HG03378 (cell line): ENCODE results near the gene C2CD4B.

Source experiments
- ATAC-seq: cut with Tn5 transposase; IDR thresholded peaks from one replicate; pipeline ENCODE4 v1.9.1; 2021; ENCODE audit warnings: mild to moderate bottlenecking, moderate library complexity; ENCODE audit not compliant: unreplicated experiment

C2CD4B gene, protein sequence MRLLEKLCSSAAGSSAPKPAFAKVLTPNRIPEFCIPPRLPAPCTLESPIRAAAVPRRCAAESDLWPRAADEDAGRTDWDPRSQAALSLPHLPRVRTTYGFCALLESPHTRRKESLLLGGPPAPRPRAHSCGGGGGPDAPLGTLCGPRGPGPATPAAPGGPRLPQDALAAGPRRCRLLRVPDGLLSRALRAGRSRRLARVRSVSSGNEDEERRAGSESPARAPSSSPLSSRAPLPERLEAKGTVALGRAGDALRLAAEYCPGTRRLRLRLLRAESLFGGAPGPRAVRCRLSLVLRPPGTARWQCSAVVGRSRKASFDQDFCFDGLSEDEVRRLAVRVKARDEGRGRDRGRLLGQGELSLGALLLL

DNA sequence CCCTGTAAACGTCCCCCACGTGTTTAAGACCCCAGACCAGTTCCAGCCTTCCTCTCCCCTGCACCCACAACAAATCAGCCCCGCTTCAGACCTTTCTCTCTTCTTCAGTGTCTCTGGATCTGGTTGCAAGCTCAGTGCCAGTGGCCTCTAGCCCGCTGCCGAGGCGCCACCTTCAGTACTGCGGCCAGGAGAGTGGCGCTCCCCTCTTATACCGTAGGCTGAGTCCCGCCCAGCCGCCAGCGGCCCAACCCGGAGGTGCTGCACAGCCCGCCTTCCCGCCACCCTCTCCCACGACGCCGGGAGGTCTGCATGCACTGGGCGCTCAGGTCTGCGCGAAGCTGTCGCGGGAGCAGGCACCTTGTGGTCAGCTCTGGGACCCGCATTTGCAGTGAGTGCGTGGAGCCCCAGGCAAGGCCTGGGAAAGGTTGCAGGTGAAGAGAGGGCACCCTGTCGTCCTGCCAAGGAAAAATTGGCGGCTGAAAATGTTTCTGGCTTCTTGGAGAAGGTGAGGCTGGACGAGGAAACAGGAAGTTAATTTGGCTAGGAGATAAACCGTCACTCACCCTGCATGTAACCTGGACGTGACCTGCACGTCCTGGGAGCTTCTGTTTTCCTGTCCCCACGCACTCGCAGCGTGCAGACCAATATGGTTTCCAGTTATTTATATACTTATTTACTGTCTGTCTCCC lies at the start of gene C2CD4B:
Gene C2CD4B, minus strand, starts transcription at position 182 of the 689 bp plus-strand sequence. CDS start 301 bp downstream, outside the sequence.
- no peak for ATAC-seq

DNA sequence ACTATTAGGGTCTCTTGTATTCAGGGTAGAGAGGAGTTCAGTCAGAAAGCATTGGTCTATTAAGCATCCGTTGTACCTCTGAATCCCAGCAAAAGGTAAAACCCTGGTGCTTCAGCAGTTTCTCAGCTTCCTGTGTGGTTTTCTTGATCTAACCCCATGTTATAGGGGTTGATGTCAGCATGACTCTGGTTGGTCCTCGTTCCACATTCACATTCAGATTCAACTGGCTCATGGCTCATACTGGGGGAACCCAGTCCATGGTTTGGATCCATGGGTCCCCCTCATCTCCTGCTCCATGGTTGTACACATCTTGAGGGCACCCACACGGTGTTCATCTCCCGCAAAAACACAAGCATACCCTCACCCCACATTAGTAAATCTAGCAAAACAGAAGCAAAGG lies 47.7 kb upstream of the C2CD4B start:
- ATAC-seq, result no peak

DNA sequence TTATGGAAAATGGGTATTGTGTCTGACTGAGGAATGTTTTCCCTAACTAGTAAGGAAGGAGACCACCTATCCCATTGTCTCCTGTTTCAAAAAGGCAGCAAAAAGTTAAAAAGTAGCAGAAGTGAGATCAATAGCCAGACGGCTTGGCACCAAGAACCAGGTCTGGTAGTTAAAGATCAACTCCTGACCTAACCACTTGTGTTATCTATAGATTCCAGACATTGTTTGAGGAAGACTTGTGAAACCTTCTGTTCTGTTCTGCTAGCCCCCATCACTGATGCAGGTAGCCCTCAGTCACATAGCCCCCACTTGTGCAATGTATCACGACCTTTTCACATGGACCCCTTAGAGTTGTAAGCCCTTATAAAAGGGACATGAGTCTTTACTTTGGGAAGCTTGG lies 46.3 kb upstream of the C2CD4B start:
- no peak for ATAC-seq

DNA sequence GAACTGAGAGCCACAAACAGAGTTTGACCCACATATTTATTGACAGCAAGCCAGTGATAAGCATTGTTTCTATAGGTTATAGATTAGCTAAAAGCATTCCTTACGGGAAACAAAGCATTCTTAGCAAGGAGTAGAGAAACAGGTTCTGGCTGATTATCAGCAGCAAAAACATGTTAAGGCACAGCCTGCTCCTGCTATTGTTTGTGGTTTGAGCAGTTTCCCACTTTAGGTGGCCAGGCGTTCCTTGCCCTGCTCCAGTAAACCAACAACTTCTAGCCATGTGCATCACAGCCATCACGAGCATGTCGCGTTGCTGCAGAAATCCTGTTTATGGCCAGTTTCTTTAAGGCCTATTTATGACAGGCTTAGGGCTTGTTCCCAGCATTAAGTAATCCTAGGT lies 44.7 kb upstream of the C2CD4B start:
- ATAC-seq, result no peak

DNA sequence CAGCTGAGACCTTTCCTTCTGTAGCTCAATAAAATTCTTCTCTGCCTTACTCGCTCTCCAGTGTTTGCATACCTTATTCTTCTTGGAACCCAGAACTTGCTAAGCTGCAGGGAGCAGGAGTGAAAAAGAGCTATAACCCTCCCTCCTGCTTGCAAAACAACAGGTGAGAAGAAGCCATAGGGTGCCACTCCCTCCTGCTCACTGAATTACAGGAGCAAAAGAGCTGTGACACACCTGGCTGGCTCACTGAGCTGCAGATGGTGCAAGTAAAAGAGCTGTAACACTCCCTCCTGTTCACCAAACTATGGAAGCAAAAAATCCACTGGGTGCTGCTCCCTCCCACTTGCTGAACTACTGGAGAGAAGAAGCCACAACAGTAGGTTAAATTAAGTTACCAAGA lies 44.2 kb upstream of the C2CD4B start:
- no peak for ATAC-seq

DNA sequence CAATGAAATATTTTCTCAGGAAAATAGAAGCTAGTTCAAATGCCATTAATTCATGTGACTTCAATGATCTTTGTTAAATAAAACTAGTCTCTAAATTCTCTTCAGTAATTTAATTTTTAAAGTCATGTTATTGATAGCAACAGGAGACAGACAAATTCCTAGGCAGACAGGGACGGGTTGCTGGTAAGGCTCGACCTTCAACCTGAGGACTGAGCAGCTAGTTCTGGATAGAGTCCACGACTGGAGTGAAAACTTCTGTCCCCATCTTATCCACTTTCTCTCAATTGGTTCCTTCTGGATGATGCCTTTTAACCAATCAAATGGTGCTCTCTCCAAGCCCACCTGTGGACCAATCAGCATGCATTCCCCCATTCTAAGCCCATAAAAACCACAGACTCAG lies 43.8 kb upstream of the C2CD4B start:
- ATAC-seq, result no peak

DNA sequence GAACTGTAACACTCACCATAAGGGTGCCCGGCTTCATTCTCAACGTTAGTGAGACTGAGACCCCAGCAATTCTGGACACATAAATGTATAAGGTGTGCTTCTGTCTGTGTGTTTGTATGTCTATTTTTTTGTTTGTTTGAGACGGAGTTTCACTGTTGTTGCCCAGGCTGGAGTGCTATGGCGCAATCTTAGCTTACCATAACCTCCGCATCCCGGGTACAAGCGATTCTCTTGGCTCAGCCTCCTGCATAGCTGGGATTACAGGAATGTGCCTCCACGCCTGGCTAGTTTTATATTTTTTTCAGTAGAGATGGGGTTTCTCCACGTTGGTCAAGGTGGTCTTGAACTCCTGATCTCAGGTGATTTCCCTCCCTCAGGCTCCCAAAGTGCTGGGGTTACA lies 43.3 kb upstream of the C2CD4B start:
- no peak for ATAC-seq

DNA sequence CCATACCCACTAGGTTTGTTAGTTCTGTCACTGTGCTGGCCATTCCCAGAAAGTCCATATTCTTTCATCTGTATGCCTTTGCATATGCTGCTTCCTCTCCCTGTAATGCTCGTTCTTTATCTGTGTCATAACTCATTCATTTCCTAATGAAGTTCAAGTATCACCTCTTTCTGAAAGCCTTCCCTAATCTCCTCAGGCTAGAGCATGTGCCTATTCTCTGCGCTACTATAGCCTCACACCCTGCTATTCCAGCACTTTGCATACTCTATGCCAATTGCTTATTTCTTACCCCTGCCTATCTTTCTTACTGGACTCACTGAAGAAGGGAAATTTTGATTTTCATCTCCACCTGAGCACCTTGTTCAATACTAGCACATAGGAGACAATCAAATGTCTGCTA lies 25.6 kb upstream of the C2CD4B start:
- ATAC-seq, result no peak

DNA sequence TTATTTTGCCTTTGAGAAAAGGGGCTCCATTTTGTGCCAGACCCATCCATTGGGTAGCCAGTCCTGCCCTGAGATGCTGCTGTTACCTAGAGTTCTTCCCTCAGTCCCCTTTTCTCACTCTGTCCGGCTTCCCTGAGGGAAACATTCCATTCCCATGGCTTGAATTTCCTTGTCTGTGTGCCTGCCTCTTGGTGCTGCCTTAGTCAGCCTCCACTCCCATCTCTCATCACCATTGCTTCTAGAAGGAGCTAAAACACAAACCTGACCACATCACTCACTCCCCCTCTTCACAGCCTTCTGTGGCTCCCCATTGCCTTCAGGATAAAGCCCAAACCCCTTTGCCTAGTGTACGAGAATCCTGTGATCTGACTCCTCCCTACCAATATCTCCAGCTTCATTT lies 25.2 kb upstream of the C2CD4B start:
- ATAC-seq, result no peak

DNA sequence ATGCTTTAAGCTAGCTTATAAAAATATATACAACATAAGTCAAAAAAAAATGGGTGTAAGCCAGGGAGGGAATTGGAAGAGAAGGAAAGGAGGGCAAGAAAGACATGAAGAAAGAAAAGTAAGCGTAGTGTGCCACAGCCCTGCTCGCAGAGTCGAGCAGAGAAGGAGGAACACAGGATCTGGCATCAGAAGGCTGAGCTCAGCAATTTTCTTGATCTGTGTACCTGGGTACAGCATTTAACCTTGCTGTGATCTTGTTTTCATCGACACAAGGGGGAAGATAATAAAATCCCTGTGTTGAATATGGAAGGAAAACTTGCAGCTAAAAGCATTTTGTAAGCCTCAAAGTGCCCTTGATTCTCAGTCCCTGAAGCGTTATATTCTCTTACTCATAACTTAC lies 23.7 kb upstream of the C2CD4B start:
- no peak for ATAC-seq

DNA sequence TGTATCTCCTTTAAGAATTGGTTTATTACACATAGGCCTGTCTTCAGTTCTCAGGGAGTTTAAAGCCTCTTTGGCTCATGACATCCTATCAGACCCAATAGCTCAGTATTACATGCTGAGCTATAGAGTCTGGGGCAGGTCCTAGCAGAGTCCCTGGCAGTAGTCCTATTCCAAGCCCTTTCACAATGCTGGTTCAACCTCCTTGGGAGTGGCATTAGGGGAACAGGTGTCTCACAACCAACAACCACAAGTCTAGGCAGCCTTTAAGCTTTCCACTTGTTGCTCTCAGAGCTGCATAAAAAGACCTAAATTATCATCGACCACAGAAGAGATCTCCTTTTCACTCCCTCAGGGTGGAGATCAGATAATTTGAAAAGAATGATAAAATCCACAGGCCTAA lies 22.8 kb upstream of the C2CD4B start:
- ATAC-seq, result no peak

DNA sequence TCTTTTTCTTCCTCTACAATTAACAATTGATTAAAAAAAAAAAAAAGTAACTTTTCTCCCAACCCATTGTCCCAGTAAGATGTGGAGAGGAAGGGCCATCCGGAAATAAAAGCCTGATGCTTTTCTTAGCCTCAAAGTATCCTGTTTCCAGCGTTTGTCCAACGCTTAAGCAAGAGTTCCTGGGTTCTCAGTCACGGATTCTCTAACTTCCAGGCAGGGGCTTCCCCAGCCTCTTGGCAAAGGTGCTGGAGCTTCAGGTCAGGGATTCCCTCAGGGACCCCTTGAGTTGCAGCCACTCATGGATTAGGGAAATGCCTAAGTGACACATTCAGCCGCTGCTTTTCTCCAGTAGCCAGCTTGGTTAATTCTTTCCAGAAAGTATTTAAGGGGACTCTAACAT lies 22.3 kb upstream of the C2CD4B start:
- ATAC-seq, result no peak

DNA sequence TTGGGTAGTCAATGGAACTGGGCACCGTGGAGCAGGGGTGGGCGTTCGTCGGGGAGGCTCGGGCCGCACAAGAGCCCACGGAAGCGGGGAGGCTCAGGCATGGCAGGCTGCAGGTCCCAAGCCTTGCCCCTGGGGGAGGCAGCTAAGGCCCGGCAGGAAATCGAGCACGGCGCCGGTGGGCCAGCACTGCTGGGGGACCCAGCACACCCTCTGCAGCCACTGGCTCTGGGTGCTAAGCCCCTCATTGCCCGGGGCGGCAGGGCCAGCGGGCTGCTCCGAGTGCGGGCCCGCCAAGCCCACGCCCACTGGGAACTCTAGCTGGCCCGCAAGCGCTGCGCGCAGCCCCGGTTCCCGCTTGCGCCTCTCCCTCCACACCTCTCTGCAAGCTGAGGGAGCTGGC lies 21.5 kb upstream of the C2CD4B start:
- ATAC-seq, result no peak

DNA sequence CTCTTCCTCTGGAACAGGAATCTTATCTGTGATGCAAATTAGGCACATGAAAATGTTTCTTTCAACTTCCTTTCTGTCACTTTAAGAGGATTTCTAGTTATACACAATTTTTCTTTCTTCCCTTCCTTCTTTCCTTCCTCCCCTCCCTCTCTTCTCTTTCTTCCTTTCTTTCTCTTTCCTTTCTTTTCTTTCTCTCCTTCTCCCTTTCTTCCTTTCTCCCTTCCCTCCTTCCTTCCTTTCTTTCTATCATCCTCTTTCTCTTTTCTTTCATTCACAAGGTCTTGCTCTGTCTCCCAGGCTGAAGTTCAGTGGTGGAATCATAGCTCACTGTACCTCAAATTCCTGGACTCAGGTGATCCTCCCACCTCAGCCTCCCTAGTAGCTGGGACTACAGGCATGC lies 18.0 kb upstream of the C2CD4B start:
- no peak for ATAC-seq

DNA sequence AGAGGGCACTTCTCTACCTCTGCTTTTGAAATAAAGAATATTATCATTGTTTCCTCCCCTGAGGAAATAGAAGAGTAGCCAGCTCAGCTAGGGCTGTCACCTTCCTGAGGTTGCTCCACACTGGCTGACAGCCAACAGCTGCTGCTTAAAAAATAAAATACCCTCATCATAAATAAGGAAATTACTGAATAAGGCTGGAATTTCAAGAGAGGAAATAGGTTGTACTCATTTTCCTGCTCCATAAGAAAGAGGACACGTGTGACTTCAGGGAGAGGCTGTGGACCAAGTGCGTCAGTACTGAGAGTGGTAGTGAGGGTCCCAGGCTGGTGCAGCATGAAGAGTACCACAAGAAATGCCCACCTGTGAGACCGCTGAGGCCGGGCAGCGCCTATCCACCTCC lies 8.1 kb upstream of the C2CD4B start:
- ATAC-seq, result no peak

DNA sequence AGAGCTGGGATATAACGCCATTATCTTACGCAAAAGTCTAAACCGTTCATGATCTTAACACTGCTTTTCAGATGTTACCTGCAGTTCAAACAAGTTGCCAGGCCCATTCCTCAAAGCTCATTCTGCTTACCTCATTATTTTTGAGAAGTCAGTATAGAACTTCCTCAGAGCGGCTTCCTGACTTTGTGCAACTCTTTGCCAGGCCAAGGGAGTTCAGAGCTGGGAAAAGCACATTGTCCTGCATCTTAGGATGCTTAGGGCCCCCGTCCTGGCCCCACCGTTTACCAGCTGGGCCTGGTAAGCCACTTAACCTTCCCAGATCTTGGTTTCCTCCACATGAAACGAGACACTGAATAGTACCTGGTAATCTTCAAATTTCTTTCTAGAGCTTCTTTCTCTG lies 6.8 kb upstream of the C2CD4B start:
- ATAC-seq, result no peak

DNA sequence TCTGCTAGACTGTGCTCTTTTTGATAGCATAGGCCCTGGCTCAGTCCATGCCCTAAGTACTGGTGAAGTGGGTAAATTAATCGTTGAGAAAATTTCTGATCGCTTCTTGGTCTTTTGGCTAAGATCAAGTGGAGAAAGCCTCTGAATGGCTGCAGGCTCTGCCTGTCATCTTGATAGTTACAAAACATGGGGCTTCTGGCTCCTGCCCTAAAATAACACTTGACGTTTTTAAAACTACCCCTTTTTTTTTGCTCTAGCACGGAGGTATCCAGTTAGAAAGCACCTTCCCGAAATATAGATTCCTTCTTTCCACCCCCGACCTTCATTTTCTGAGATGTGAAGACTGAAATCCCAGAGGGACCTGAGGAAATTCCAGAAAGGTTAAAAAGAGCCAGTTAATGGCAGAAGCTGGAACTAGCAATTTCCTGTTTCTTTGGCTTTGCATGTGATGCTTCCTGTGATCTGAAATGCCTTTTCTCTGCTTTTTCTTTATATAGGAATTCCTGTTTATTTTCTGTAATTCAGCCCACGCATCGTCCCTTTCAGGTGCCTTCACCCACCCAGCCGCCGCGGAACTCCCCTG lies 799 bp upstream of the C2CD4B start:
- ATAC-seq, result no peak

DNA sequence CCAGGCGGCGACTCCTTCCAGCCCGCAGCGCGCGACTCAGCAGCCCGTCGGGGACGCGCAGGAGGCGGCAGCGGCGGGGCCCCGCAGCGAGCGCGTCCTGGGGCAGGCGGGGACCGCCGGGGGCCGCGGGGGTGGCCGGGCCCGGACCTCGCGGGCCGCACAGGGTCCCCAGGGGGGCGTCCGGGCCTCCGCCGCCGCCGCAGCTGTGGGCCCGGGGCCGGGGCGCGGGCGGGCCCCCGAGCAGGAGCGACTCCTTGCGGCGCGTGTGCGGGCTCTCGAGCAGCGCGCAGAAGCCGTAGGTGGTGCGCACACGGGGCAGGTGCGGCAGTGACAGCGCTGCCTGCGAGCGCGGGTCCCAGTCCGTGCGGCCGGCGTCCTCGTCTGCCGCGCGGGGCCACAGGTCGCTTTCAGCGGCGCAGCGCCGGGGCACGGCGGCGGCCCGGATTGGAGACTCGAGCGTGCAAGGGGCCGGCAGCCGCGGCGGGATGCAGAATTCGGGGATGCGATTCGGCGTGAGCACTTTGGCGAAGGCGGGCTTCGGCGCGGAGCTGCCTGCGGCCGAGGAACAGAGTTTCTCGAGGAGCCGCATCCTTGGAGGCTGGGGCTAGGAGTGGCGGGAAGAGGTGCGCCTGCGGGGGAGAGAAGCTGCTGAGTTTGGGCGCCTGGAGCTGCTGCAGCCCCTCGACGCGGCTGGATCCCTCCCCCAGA lies 535 bp downstream of the C2CD4B start:
- no peak for ATAC-seq

DNA sequence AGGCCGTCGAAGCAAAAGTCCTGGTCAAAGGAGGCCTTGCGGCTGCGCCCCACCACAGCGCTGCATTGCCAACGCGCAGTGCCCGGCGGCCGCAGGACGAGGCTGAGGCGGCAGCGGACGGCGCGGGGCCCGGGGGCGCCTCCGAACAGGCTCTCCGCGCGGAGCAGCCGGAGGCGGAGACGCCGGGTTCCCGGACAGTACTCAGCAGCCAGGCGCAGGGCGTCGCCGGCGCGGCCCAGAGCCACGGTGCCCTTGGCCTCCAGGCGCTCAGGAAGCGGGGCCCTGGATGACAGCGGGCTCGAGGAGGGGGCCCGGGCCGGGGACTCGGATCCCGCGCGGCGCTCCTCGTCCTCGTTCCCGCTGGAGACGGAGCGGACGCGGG lies 1.1 kb downstream of the C2CD4B start:
- ATAC-seq, result no peak

DNA sequence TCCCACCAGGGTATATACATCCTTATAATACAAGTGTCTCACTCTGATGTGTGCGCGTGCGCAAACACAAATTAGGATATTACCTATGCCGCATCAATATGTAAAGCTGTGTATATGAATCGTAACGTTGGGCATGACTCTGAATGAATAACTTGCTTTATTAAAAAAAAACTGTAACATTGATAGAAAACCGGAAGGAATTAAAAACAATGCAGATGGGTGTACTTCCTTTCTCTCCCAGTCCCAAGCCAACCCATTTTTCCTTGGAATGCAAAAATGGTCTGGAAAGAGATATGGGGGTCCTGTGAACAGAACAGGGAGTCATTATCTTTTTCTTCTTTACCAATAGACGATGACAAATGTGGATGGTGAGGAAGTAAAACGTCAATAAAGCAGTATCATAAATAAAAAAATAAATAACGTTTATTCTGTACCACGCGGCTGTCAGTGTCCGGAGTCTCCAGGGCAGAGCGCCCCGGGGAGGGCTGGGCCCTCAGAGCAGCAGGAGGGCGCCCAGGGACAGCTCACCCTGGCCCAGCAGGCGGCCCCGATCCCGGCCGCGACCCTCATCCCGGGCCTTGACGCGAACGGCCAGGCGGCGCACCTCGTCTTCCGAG lies 1.6 kb downstream of the C2CD4B start:
- ATAC-seq, result no peak

DNA sequence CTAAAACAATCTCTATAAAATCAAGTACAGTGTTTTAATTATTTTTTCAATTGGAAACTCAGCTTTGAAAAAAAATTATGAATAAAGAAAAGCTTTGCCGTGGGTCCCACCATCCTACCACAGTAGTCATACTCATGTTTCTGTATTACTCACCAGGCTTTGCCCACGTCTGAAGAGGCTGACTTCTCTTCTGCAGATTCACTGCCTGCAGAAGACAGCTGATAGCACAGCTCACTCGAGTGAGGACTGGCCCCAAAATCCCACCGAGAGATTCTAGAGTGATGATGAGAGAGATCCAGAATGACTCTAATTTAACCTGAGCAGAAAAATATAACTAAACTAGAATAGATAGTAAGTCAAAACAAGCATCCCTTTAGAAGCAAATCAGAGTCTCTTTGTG lies 11.9 kb downstream of the C2CD4B start:
- no peak for ATAC-seq
